GM20431 (cell line): ENCODE measurements around the gene ZNF398.
"Not testable (repeated sequence)": the region's sequence is repeated elsewhere in the genome, so short reads cannot be mapped to it uniquely, and the experiment has no call there.

ENCODE experiments used
- in situ Hi-C: fragments of 300-500 bp; cut with MseI, MboI; formaldehyde crosslinking; loops from one replicate; pipeline ENCODE4 v1.15.0; 2020; ENCODE audit warnings: low sequenced_read_pairs; ENCODE audit not compliant: unreplicated experiment

ZNF398 gene

GRCh38 chr7:149223176-149223575 is 75.9 kb downstream of the ZNF398 start:
- in situ Hi-C loops, result no loop called here

DNA sequence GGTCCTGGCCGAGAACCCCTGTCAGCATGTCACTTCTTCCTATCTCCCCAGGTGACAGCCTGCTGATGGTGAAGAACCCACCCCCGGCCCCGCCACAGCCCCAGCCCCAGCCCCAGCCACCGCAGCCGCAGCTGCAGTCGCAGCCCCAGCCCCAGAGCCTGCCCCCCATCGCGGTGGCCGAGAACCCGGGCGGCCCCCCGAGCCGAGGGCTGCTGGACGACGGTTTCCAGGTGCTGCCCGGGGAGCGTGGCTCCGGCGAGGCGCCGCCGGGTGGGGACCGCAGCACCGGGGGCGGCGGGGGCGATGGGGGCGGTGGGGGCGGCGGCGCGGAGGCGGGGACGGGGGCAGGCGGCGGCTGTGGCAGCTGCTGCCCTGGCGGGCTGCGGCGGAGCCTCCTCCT is 76.5 kb downstream of the ZNF398 start:
- in situ Hi-C loops, result no loop called here

- in situ Hi-C loops, result no loop called here
Observed at GRCh38 chr7:149224352-149224751, 77.1 kb downstream of the ZNF398 start.

DNA sequence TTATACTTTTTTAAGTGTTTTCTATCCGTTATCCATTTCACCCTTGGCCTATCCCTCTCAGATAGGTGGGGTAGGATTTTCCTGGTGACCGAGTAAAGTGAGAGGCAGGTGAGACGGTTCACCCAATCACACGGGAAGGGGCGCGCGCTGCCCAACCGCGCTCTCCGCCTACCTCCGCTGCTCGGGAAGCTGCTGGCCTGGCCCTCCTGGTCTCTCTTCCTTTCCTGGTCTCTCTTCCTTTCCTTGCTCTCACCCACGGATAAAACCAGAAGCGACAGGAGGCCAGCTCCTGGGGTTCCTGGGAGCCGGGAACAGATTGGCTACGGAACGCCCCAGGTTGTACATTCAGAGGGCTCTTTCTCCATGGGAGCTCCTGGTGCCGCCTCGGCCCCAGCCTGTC is 77.9 kb downstream of the ZNF398 start:
- in situ Hi-C loops, result no loop called here

DNA sequence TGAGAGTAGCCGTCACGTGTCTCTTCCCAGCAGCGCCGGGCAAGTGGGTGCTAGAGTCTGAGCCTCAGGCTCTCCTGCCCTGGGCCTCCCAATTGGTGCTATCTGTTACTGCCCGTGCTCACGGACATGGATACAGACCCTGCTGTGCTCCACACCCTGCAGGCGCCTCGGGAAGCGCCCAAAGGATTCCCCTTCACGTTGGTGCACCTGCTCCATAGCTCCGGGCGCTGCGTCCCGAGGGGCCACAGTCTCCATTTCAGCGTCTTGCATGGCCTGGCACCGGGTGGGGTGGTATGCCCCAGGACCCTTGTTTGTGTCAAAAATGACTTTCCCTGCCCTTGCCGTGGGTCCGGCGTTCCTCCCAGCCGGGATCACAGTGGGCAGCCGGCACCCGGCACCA is 78.4 kb downstream of the ZNF398 start:
- in situ Hi-C loops, result no loop called here

GRCh38 chr7:149226366-149226765 is 79.1 kb downstream of the ZNF398 start:
- in situ Hi-C loops, result not testable (repeated sequence)

GRCh38 chr7:149226840-149227494 is 79.7 kb downstream of the ZNF398 start:
- in situ Hi-C loops, result no loop called here

- in situ Hi-C loops, result no loop called here
Observed at GRCh38 chr7:149228831-149229471, 81.7 kb downstream of the ZNF398 start.

GRCh38 chr7:149229526-149229925 is 82.3 kb downstream of the ZNF398 start:
- in situ Hi-C loops, result no loop called here

DNA sequence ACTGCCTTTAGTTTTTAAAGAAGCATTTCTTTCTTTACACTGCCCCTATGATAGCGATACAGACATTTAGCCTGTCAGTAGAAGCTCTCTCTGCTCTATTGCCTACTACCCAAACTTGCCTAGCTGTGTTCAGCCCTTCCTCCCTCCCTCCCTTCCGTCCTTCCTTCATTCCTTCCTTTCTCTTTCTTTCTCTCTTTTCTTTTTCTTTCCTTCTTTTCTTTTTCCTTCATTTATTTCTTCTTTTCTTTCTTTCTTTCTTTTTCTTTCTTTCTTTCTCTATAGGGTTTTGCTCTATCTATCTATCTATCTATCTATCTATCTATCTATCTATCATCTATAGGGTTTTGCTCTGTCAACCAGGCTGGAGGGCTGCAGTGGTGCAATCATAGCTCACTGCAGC is 85.1 kb downstream of the ZNF398 start:
- in situ Hi-C loops, result no loop called here
